Activated CD4-positive, alpha-beta memory T cell treated with anti-CD3 and anti-CD28 coated beads, Interleukin-2, amount 10 ng/mL, durations not matched to agents 7 days and 5 days (primary cell): ENCODE measurements around the gene CLTA. TPM values are rescaled to one million over a fixed set of nuclear protein-coding genes. Genes with fewer than 3 reads are reported as not detected.
A peak's percentile ranks its signal among the peaks of the same experiment; 100 is the strongest.

Source experiments
- CTCF ChIA-PET: fragments of 350-600 bp; sonication (Branson Sonifier 250); formaldehyde crosslinking; loops from one replicate; lab custom pipeline; 2021; ENCODE audit warnings: antibody characterized with exemption, inconsistent platforms; lab: Charles Lee
- POLR2A ChIA-PET: fragments of 350-600 bp; sonication (Branson Sonifier 250); formaldehyde crosslinking; loops from one replicate; lab custom pipeline; 2021; ENCODE audit warnings: antibody characterized with exemption; lab: Charles Lee
- DNase-seq: peaks from one replicate; pipeline ENCODE4 v3.0.0-alpha.2; 2020
- H3K27ac Mint-ChIP-seq: one replicate; pipeline ENCODE4 v1.8.0; 2021; ENCODE audit warnings: mild to moderate bottlenecking, mixed read lengths
- H3K27me3 Mint-ChIP-seq: one replicate; pipeline ENCODE4 v1.8.0; 2021; ENCODE audit warnings: mixed read lengths
- H3K36me3 Mint-ChIP-seq: one replicate; pipeline ENCODE4 v1.8.0; 2021; ENCODE audit warnings: low read depth, mixed read lengths
- H3K4me1 Mint-ChIP-seq: one replicate; pipeline ENCODE4 v1.8.0; 2021; ENCODE audit warnings: mixed read lengths
- H3K4me3 Mint-ChIP-seq: one replicate; pipeline ENCODE4 v1.8.0; 2021; ENCODE audit warnings: mild to moderate bottlenecking, mixed read lengths
- H3K9me3 Mint-ChIP-seq: one replicate; pipeline ENCODE4 v1.8.0; 2021; ENCODE audit warnings: mixed read lengths
- total RNA-seq, 2 experiments: library from RNA; stranded (reverse); gene quantifications; one replicate each; pipeline ENCODE4 v1.2.3, GENCODE V29; 2021

Gene CLTA
- total RNA-seq, 2 experiments from 2014 or later = 150 to 151 TPM

DNA sequence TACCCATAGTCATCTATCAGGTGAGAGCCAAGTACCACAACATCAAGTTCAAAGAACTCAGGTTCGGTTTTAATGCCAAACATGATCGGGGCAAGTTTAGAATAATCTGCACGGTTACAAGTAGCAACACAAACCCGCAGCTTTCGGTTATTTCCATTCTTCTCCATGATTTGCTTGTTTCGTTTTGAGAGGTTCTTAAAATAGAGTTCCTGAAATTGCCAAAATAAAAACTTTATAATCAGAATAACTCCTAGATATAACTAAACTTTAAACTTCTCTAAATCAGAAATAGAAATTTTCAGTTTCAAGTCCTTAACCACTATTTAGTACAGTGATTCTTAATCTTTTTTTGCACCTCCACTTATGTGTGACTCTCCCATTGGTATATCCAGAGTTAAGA lies 58.5 kb downstream of the CLTA start:
- ChIA-PET POLR2A (interaction anchor here (1.8 kb wide), 1 partner anchor 9 kb away, joined by 13 read pairs; the partner anchor contains the start of gene GNE), CTCF (interaction anchor here (0.7 to 4.1 kb wide), 5 partner anchors 18 to 305 kb away, joined by 3 to 42 read pairs (median 5); no protein-coding TSS in a partner anchor)
- no peak for DNase-seq
- Mint-ChIP-seq H3K36me3 (peaks cover 12% of the 10 kb centered on the region), H3K27ac (no peak overlapping the region), H3K4me3 (no peak overlapping the region), H3K4me1 (peaks cover 13% of the 10 kb centered on the region), H3K9me3 (no peaks in the 10 kb centered on the region), H3K27me3 (no peaks in the 10 kb centered on the region)

DNA sequence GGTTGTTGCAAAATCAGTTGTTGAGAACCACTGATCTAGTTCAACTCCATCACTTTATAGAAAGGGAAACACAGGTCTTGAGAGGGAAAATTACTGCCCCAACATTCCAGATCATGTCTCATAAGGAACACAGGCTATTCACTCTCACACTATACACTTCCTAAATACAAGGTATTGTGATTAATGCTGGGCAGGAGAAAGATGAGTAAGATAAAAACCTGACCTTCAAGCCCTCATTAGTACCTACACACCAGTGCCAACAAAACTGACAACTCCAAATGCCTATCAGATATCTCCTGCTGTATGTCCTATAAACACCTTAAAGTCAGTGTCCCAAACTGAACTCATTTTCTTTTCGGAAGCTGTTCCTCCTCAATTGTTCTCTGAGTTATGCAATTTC lies 59.4 kb downstream of the CLTA start:
- CTCF ChIA-PET = interaction anchor here (1.3 to 4.1 kb wide), 2 partner anchors 60 to 79 kb away, joined by 3 to 42 read pairs; partner anchors contain the start of gene CLTA
- no peaks in the 10 kb centered on the region for H3K27me3 Mint-ChIP-seq
- H3K4me3 Mint-ChIP-seq = no peak overlapping the region
- no peaks in the 10 kb centered on the region for H3K9me3 Mint-ChIP-seq
- no peak for DNase-seq
- peaks cover 10% of the 10 kb centered on the region for H3K36me3 Mint-ChIP-seq
- POLR2A ChIA-PET = interaction anchor here (1.8 kb wide), 1 partner anchor 8 kb away, joined by 13 read pairs; the partner anchor contains the start of gene GNE
- H3K27ac Mint-ChIP-seq = no peak overlapping the region
- H3K4me1 Mint-ChIP-seq = peaks cover 13% of the 10 kb centered on the region

DNA sequence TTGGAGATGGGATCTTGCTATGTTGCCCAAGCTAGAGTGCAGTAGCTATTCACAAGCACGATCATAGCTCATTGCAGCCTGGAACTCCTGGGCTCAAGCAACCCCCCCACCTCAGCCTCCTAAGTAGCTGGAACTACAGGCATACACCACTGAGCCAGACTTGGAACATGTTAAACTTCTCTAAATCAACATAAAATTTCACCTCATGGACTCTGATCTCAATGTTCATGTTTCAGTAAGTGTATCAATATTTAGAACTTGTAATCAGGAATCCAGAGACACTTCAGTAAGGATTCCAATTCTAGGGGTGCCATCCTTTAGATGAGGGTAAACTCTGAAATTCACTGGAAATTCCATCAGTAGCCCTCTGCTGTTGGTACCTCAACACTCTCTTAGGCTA lies 60.7 kb downstream of the CLTA start:
- ChIA-PET POLR2A (no interaction called here), CTCF (interaction anchor here (1.4 kb wide), 1 partner anchor 77 kb away, joined by 6 read pairs; no protein-coding TSS in a partner anchor)

DNA sequence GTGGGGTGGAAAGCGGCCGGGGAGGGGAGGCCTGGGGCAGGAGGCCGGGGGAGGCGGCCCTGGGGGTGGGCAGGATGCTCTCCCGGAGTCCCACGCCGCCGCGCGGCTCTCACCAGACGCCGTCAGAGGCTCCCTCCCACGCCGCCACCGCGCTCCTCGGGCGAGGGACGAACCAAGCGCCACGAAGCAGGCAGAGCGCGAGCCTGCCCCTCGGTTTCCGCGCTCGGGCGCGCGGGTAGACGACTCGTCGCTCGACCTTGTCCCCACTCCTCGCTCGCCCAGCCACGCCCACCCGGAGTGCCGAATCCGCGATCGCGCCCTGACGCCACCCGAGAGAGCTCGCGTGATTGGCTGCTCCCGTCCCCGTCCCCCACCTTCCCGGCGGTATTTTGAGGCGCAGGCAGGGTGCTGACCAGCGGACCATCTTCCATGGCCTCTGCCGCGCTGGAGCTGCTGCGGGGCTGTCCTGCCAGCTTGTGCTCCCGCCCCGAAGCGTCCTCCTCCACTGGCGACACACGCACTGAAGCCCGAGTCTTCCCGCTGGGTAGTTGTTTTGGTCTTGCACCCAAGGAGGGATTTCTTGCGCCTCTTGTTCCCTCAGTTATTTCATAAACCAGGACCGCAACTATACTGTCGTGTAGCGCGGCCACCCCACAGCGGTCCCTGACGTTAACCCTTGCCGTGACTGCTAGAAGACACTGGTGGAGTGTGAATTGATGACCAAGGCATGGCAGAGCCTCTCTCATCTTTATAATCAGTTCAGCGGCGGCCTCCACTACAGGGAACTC lies 67.7 kb downstream of the CLTA start, which contains the start of gene GNE:
TSS of gene GNE (minus strand) at position 241 of the 788 bp plus-strand sequence. CDS start 9,093 bp downstream, outside the sequence.
- peak; percentile 98 for DNase-seq
- CTCF ChIA-PET = interaction anchor here (0.6 to 2.3 kb wide), 5 partner anchors 16 to 662 kb away, joined by 4 to 13 read pairs (median 7); partner anchors contain the start of gene CLTA
- POLR2A ChIA-PET = interaction anchor here (0.6 to 4.1 kb wide), 14 partner anchors 9 to 527 kb away, joined by 3 to 45 read pairs (median 5); partner anchors contain the start of genes CLTA, CREB3, GLIPR2 and RNF38
- H3K27me3 Mint-ChIP-seq = no peaks in the 10 kb centered on the region
- H3K9me3 Mint-ChIP-seq = no peaks in the 10 kb centered on the region
- peak within 1 kb of the TSS; percentile 87 for H3K27ac Mint-ChIP-seq
- H3K36me3 Mint-ChIP-seq = peaks cover 10% of the 10 kb centered on the region
- H3K4me3 Mint-ChIP-seq = peak within 1 kb of the TSS; percentile 98
- peaks cover 22% of the 10 kb centered on the region for H3K4me1 Mint-ChIP-seq

More for the DNA sequence above, 60.7 kb downstream of the CLTA start:
- H3K4me3 Mint-ChIP-seq = no peak overlapping the region
- no peak for DNase-seq
- H3K9me3 Mint-ChIP-seq = no peaks in the 10 kb centered on the region
- H3K27ac Mint-ChIP-seq = no peak overlapping the region
- H3K36me3 Mint-ChIP-seq = peaks cover 3% of the 10 kb centered on the region
- H3K4me1 Mint-ChIP-seq = peaks cover 17% of the 10 kb centered on the region
- no peaks in the 10 kb centered on the region for H3K27me3 Mint-ChIP-seq

DNA sequence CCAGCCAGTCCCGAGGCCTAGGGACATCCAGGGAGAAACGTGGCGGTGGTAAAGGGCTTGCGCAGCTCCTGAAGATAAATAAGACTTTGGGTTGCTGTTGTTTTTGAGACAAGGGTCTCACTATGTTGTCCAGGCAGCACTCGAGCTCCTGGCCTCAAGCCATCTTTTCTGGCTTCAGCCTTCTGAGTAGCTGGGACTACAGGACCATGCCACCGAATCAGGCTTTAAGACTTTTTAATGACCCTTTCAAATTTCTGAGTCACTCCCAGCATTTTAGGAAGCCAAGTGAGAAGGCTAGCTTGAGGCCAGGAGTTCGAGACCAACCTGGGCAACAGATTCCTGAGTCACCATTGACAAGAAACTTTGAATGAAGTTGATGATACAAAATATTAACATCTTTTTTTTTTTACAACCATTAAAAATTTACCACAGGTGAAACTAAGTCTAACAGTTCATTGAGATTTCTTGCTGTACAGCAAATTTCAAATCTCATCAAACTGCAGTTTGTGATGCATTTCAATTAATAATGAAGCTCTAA lies 68.3 kb downstream of the CLTA start:
- Mint-ChIP-seq H3K36me3 (peaks cover 10% of the 10 kb centered on the region), H3K9me3 (no peaks in the 10 kb centered on the region), H3K4me1 (peaks cover 22% of the 10 kb centered on the region), H3K4me3 (peak overlapping the region; percentile 98), H3K27ac (peak overlapping the region; percentile 87), H3K27me3 (no peaks in the 10 kb centered on the region)
- ChIA-PET POLR2A (interaction anchor here (0.6 to 4.1 kb wide), 14 partner anchors 9 to 527 kb away, joined by 3 to 45 read pairs (median 5); partner anchors contain the start of genes CLTA, CREB3, GLIPR2 and RNF38), CTCF (interaction anchor here (0.6 to 2.3 kb wide), 4 partner anchors 16 to 662 kb away, joined by 4 to 13 read pairs (median 6); no protein-coding TSS in a partner anchor)
- DNase-seq = no peak

Other genes starting within 250 kb of the CLTA start
- not detected for gene OR2S2, start 232.8 kb upstream of the CLTA start, total RNA-seq
- 1 to 10 TPM; 7.4 to 8.1 TPM for gene RECK, start 154.0 kb upstream of the CLTA start, total RNA-seq
- gene GLIPR2, start 54.2 kb upstream of the CLTA start, total RNA-seq = 10 to 100 TPM; 45.3 to 48.0 TPM
- under 1 TPM in 1 of 2 experiments, not detected in 1; 0.13 TPM for gene CCIN, start 21.5 kb upstream of the CLTA start, total RNA-seq
- 10 to 100 TPM; 22.0 to 23.0 TPM for gene GNE, start 67.5 kb downstream of the CLTA start, total RNA-seq
- gene RNF38, start 209.3 kb downstream of the CLTA start, total RNA-seq = 10 to 100 TPM; 42.1 to 44.4 TPM